Nephron progenitor cell (in vitro differentiated cells): ENCODE measurements around the gene BRDT.

Source experiments
- DNase-seq: peaks from one replicate; pipeline ENCODE4 v3.0.0; 2021
- H3K27ac Mint-ChIP-seq: 2 replicates; pipeline ENCODE4 v1.8.0; 2021; ENCODE audit warnings: mild to moderate bottlenecking, moderate library complexity, mixed read lengths
- H3K27me3 Mint-ChIP-seq: 2 replicates; pipeline ENCODE4 v1.8.0; 2021; ENCODE audit warnings: mild to moderate bottlenecking, low read depth, mixed read lengths; ENCODE audit not compliant: poor library complexity
- H3K36me3 Mint-ChIP-seq: 2 replicates; pipeline ENCODE4 v1.8.0; 2021; ENCODE audit warnings: low read depth, mixed read lengths
- H3K4me1 Mint-ChIP-seq: 2 replicates; pipeline ENCODE4 v1.8.0; 2021; ENCODE audit warnings: mixed read lengths
- H3K4me3 Mint-ChIP-seq: 2 replicates; pipeline ENCODE4 v1.8.0; 2021; ENCODE audit warnings: mild to moderate bottlenecking, moderate library complexity, mixed read lengths
- H3K9me3 Mint-ChIP-seq: 2 replicates; pipeline ENCODE4 v1.8.0; 2021; ENCODE audit warnings: mild to moderate bottlenecking, moderate library complexity, mixed read lengths
- TF ChIP-seq, protein P1 (sequence below): fragments of 200-600 bp; sonication (generic); IDR thresholded peaks from 2 replicates; pipeline ENCODE4 v1.5.0; 2021; ENCODE audit warnings: antibody characterized with exemption

The BRDT gene

DNA sequence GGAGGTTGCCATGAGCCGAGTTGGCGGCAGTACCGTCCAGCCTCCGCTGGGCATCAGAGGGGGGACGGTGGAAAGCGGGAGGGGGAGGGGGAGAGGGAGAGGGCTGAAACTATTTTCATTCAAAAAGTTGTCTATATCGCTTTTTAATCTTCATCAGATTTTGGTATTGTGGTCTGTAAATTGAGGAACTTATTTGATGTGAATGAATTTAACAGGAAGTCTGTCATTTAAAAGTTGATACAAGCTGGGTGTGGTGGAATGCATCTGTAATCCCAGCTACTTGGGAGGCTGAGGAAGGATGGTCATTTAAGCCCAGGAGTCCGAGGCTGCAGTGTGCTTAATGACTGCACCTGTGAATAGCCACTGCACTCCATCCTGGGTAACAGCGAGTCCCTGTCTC lies 77.6 kb downstream of the BRDT start:
- DNase-seq = no peak
- Mint-ChIP-seq H3K27me3 (peaks cover 28% of the 10 kb centered on the region), H3K36me3 (peaks cover 34% of the 10 kb centered on the region), H3K4me1 (peaks cover 23% of the 10 kb centered on the region), H3K9me3 (peaks cover 52% of the 10 kb centered on the region), H3K27ac (no peak overlapping the region), H3K4me3 (no peak overlapping the region)
- TF ChIP-seq, protein P1, sequence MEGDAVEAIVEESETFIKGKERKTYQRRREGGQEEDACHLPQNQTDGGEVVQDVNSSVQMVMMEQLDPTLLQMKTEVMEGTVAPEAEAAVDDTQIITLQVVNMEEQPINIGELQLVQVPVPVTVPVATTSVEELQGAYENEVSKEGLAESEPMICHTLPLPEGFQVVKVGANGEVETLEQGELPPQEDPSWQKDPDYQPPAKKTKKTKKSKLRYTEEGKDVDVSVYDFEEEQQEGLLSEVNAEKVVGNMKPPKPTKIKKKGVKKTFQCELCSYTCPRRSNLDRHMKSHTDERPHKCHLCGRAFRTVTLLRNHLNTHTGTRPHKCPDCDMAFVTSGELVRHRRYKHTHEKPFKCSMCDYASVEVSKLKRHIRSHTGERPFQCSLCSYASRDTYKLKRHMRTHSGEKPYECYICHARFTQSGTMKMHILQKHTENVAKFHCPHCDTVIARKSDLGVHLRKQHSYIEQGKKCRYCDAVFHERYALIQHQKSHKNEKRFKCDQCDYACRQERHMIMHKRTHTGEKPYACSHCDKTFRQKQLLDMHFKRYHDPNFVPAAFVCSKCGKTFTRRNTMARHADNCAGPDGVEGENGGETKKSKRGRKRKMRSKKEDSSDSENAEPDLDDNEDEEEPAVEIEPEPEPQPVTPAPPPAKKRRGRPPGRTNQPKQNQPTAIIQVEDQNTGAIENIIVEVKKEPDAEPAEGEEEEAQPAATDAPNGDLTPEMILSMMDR = no peak

DNA sequence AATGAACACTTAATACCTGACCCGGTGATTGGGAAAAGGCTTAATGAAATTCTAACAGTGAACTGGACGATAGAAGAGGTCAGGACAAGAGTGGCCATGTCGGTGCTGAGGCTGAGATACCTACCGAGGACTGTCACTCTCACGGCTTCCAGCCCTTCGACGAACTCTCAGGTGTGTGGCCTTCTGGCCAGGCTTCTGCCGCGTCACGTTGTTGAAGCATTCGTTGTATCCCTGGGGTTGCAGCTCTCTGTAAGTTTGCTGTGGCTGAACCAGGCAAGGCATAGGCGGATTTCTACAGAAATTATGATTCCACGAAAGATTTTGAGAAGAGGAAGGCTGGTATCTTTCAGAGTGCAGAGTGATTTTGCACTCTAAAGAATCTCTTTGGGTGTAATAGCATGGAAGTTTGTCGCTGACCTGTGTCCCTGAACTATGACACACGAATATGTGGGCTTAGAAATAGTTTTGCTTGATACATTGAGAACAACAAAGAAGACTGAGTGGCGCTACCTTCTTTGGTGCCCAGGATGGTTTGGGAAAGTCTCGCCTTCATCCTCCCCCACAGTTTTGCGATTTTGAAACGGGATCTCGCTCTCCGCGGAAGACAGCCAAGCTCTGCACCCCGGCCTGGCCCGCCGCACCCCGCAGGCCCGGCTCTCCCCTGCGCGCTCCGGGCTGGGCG lies 80.2 kb downstream of the BRDT start:
- Mint-ChIP-seq H3K9me3 (peaks cover 34% of the 10 kb centered on the region), H3K27ac (no peak overlapping the region)

DNA sequence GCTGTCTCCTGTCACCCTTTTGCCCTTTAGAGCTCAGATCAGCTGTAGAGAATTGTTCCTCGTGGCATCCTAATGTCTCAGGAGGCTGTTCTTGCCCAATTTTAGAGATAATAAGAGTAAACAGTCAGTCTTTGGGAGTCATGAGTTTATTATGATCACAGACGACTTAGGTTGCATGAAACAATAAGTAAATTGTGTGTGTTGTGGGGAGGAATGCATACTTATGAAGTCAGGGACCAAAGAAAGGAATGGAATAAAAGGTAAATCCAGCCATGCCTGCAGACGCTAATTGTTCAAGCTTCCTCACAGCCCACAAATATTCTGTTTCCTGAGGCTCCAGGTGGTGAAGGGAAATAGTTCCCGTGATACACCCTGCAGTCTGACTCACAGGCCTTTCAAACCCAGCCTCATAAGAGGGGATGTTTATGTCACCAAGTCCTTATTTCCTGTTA lies 81.5 kb downstream of the BRDT start:
- TF ChIP-seq, protein P1 = no peak
- no peak overlapping the region for H3K27ac Mint-ChIP-seq
- peaks cover 32% of the 10 kb centered on the region for H3K27me3 Mint-ChIP-seq
- peaks cover 25% of the 10 kb centered on the region for H3K9me3 Mint-ChIP-seq
- peak overlapping the region; percentile 85 for H3K4me3 Mint-ChIP-seq
- H3K36me3 Mint-ChIP-seq = peaks cover 26% of the 10 kb centered on the region
- DNase-seq = no peak
- H3K4me1 Mint-ChIP-seq = peaks cover 25% of the 10 kb centered on the region

More for the DNA sequence above, 80.2 kb downstream of the BRDT start:
- no peak for DNase-seq
- Mint-ChIP-seq H3K4me1 (peaks cover 25% of the 10 kb centered on the region), H3K27me3 (peaks cover 29% of the 10 kb centered on the region), H3K4me3 (peak overlapping the region; percentile 86), H3K36me3 (peaks cover 31% of the 10 kb centered on the region)
- TF ChIP-seq, protein P1 = no peak

DNA sequence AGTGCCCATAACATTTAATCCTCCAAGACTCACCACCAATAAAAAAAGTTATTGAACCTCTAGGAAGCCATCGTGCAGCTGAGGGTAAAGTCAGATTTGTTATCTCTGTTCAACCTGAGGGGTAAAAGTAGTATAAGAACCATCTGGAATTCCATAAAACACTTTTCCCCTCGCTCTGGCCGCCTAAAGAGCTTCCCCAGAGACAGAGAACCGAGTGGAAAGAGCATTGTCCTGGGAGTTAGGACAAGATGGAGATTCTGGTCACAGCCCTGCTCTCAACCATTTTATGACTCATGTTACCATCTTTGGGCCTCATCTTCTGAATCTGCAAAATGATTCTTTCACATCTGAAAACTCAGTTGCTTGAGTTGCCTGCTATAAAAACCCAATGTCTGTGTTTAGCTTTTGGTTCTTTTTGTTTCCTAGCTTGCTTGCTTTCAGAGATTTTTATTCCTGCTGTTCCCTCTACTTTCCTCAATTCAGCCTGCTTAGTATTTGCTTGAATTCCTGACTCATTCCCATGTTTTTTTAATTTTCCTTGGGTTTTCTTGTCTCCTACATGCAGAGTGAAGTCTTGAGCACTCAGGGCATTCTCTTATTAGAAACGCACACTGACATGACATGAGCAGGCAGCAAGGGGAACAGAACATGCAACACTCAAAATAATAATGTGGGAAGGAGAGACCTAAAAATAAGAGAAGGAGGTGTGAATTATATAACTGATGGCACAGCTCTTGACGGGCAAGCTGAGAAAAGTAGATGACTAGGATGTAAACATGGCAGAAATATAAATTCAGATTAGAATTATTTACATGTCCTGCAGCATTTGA lies 82.3 kb downstream of the BRDT start:
- Mint-ChIP-seq H3K27me3 (peaks cover 32% of the 10 kb centered on the region), H3K9me3 (peaks cover 22% of the 10 kb centered on the region), H3K36me3 (peaks cover 25% of the 10 kb centered on the region), H3K27ac (no peak overlapping the region), H3K4me1 (peaks cover 25% of the 10 kb centered on the region), H3K4me3 (peak overlapping the region; percentile 2)
- TF ChIP-seq, protein P1 = no peak
- DNase-seq = no peak

DNA sequence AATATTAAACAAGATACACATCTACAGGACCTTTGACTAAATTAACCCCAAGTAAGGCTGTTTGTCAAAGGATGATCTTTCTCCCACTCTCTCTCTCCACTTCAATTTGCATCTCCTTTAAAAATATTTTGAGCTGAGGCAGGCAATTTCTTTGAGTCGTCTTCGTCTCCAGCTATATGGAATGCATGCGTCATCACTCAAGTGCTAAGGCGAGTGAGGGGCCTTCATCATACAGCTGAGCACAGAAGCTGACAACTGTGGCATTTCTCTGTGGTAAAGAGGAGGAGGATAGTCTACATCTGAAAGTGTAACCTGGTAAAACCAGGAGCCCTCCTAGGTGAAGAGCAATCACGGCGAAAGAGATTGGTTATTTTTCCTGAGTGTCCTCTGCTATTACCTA lies 88.2 kb downstream of the BRDT start:
- TF ChIP-seq, protein P1 = no peak
- Mint-ChIP-seq H3K27ac (peak overlapping the region; percentile 17), H3K9me3 (no peaks in the 10 kb centered on the region), H3K36me3 (peaks cover 7% of the 10 kb centered on the region), H3K4me3 (no peak overlapping the region), H3K27me3 (peaks cover 2% of the 10 kb centered on the region), H3K4me1 (peaks cover 5% of the 10 kb centered on the region)
- DNase-seq = no peak
